CD4-positive, alpha-beta T cell (primary cell): Measurements from ENCODE around the gene SELPLG. TPM values are rescaled to one million over a fixed set of nuclear protein-coding genes. Genes with fewer than 3 reads are reported as not detected.

Experiments used
- ATAC-seq: fragments of 200-7000 bp; cut with Tn5 transposase; one replicate; pipeline ENCODE4 v1.10.0; 2022; ENCODE audit warnings: mild to moderate bottlenecking; ENCODE audit not compliant: poor library complexity
- CTCF ChIA-PET: fragments of 350-600 bp; sonication (Branson Sonifier 250); formaldehyde crosslinking; loops from one replicate; lab custom pipeline; 2021; ENCODE audit warnings: antibody characterized with exemption, inconsistent platforms; lab: Charles Lee
- POLR2A ChIA-PET: fragments of 350-600 bp; sonication (Branson Sonifier 250); formaldehyde crosslinking; loops from one replicate; lab custom pipeline; 2021; ENCODE audit warnings: antibody characterized with exemption, inconsistent platforms; lab: Charles Lee
- DNase-seq, 14 experiments: peaks; one replicate each; pipeline ENCODE4 v3.0.0-alpha.2; 2013 to 2020; ENCODE audit warnings: mixed read lengths in 2 of 14
- H3K27ac ChIP-seq, 2 donors: one replicate each; pipeline versions ENCODE4 v1.5.1 to v1.7.0; 2013; ENCODE audit warnings: low read length in 2 of 2, low read depth in 1 of 2, mild to moderate bottlenecking in 1 of 2
- H3K27me3 ChIP-seq, 2 experiments: 1 replicate in 1 of 2; 2 replicates in 1 of 2; pipeline versions ENCODE4 v1.6.1 to v1.7.0; 2013; ENCODE audit warnings: low read length in 2 of 2, control low read depth in 1 of 2, mild to moderate bottlenecking in 1 of 2, moderate library complexity in 1 of 2; ENCODE audit not compliant: insufficient read depth in 2 of 2, control insufficient read depth in 1 of 2
- H3K36me3 ChIP-seq: one replicate; pipeline ENCODE4 v1.6.1; 2013; ENCODE audit warnings: low read length, control low read depth; ENCODE audit not compliant: insufficient read depth
- H3K4me1 ChIP-seq: one replicate; pipeline ENCODE4 v1.6.1; 2013; ENCODE audit warnings: low read length, control low read depth; ENCODE audit not compliant: insufficient read depth
- H3K4me3 ChIP-seq: one replicate; pipeline ENCODE4 v1.5.1; 2013; ENCODE audit warnings: mild to moderate bottlenecking, low read length, moderate library complexity
- H3K9me3 ChIP-seq, 2 experiments: 1 replicate in 1 of 2; 2 replicates in 1 of 2; pipeline versions ENCODE4 v1.6.1 to v1.7.0; 2013; ENCODE audit warnings: low read length in 2 of 2, mild to moderate bottlenecking in 2 of 2, control low read depth in 1 of 2, moderate library complexity in 1 of 2; ENCODE audit not compliant: control insufficient read depth in 1 of 2, insufficient read depth in 1 of 2
- H3K27ac Mint-ChIP-seq: one replicate; pipeline ENCODE4 v1.8.0; 2020; ENCODE audit warnings: mixed read lengths
- H3K27me3 Mint-ChIP-seq: one replicate; pipeline ENCODE4 v1.8.0; 2021; ENCODE audit warnings: mixed read lengths
- H3K36me3 Mint-ChIP-seq: one replicate; pipeline ENCODE4 v1.8.0; 2021; ENCODE audit warnings: low read depth, mixed read lengths
- H3K4me1 Mint-ChIP-seq: one replicate; pipeline ENCODE4 v1.8.0; 2021; ENCODE audit warnings: low read depth, mixed read lengths
- H3K4me3 Mint-ChIP-seq: one replicate; pipeline ENCODE4 v1.8.0; 2020; ENCODE audit warnings: mild to moderate bottlenecking, mixed read lengths
- H3K9me3 Mint-ChIP-seq: one replicate; pipeline ENCODE4 v1.8.0; 2020; ENCODE audit warnings: mixed read lengths
- CTCF ChIP-seq: fragments of 200-600 bp; IDR thresholded peaks from one replicate; pipeline ENCODE4 v1.8.0; 2022; ENCODE audit warnings: antibody characterized with exemption, mild to moderate bottlenecking
- intact Hi-C, 2 experiments: fragments of 100-400 bp; cut with DNase I in 1 of 2; cut with micrococcal nuclease in 1 of 2; formaldehyde crosslinking; loops; one replicate each; pipeline versions ENCODE4 v1.15.1 to v1.9.0; 2023 to 2025; cut with DNase I, micrococcal nuclease
- total RNA-seq, 174 experiments: library from RNA in 2 of 174; stranded (reverse) in 2 of 174; gene quantifications; one replicate each; pipeline ENCODE4 v1.2.3 and lab custom pipeline; 2021 to 2026

The SELPLG gene
- total RNA-seq, 2 experiments from 2014 or later: 25.7 to 27.8 TPM

- Mint-ChIP-seq H3K27me3 (no peaks in the 10 kb centered on the region), H3K36me3 (no peaks in the 10 kb centered on the region), H3K4me1 (peaks cover 33% of the 10 kb centered on the region), H3K27ac (no peak overlapping the region), H3K9me3 (no peaks in the 10 kb centered on the region), H3K4me3 (no peak overlapping the region)
- Histone ChIP-seq H3K36me3 (no peaks in the 10 kb centered on the region), H3K27ac (no peak overlapping the region), H3K4me1 (peaks cover 42% of the 10 kb centered on the region), H3K9me3 (no peaks in the 10 kb centered on the region), H3K27me3 (no peaks in the 10 kb centered on the region), H3K4me3 (no peak overlapping the region)
- ATAC-seq (no peak), DNase-seq (peak in 1 of 14 experiments; percentile 53)
- TF ChIP-seq CTCF: no peak
- ChIA-PET POLR2A (interaction anchor here (1.5 kb wide), 1 partner anchor 73 kb away, joined by 3 read pairs; no protein-coding TSS in a partner anchor), CTCF (no interaction called here)
- intact Hi-C loops: no loop called here
Measured at GRCh38 chr12:108640802-108641445, 7.2 kb upstream of the SELPLG start.

- POLR2A ChIA-PET: interaction anchor here (1.2 to 1.5 kb wide), 2 partner anchors 25 to 71 kb away, joined by 3 read pairs; no protein-coding TSS in a partner anchor
- Histone ChIP-seq H3K27ac (no peak overlapping the region), H3K4me1 (peaks cover 43% of the 10 kb centered on the region), H3K9me3 (no peaks in the 10 kb centered on the region), H3K36me3 (no peaks in the 10 kb centered on the region), H3K4me3 (no peak overlapping the region), H3K27me3 (no peaks in the 10 kb centered on the region)
- CTCF ChIA-PET: interaction anchor here (1.6 kb wide), 1 partner anchor 165 kb away, joined by 3 read pairs; no protein-coding TSS in a partner anchor
- TF ChIP-seq CTCF: no peak
- intact Hi-C loops: loop anchor here in 1 of 2 experiments (10.0 kb wide), 1 partner anchor 416 kb away; the partner anchor contains the start of gene USP30
- Mint-ChIP-seq H3K9me3 (no peaks in the 10 kb centered on the region), H3K36me3 (no peaks in the 10 kb centered on the region), H3K27me3 (no peaks in the 10 kb centered on the region), H3K27ac (no peak overlapping the region), H3K4me3 (no peak overlapping the region), H3K4me1 (peaks cover 33% of the 10 kb centered on the region)
- DNase-seq (peak in 1 of 14 experiments; percentile 5), ATAC-seq (no peak)
Measured at GRCh38 chr12:108638997-108639822, 5.5 kb upstream of the SELPLG start.

- CTCF ChIA-PET: interaction anchor here (1.6 kb wide), 1 partner anchor 165 kb away, joined by 3 read pairs; no protein-coding TSS in a partner anchor
- no peaks in the 10 kb centered on the region for H3K27me3 ChIP-seq
- no peak overlapping the region for H3K4me3 ChIP-seq
- no peak for TF ChIP-seq CTCF
- peaks cover 47% of the 10 kb centered on the region for H3K4me1 ChIP-seq
- ATAC-seq: no peak
- intact Hi-C loops: loop anchor here in 1 of 2 experiments (10.0 kb wide), 1 partner anchor 417 kb away; the partner anchor contains the start of gene USP30
- DNase-seq: peak in 3 of 14 experiments; percentile 12 to 33 (median 29)
- POLR2A ChIA-PET: interaction anchor here (1.2 kb wide), 1 partner anchor 26 kb away, joined by 3 read pairs; no protein-coding TSS in a partner anchor
- H3K36me3 ChIP-seq: no peaks in the 10 kb centered on the region
- peaks cover 40% of the 10 kb centered on the region for H3K4me1 Mint-ChIP-seq
- H3K36me3 Mint-ChIP-seq: peaks cover 7% of the 10 kb centered on the region
- no peaks in the 10 kb centered on the region for H3K9me3 ChIP-seq
- H3K27me3 Mint-ChIP-seq: no peaks in the 10 kb centered on the region
- no peak overlapping the region for H3K27ac Mint-ChIP-seq
- no peak overlapping the region for H3K27ac ChIP-seq
- H3K9me3 Mint-ChIP-seq: no peaks in the 10 kb centered on the region
- no peak overlapping the region for H3K4me3 Mint-ChIP-seq
Measured at GRCh38 chr12:108638141-108638827, 4.6 kb upstream of the SELPLG start.
